Kidney (tissue), 14 donors: ENCODE measurements around the gene COL11A2. TPM values are rescaled to one million over a fixed set of nuclear protein-coding genes. Genes with fewer than 3 reads are reported as not detected.
A peak's percentile ranks its signal among the peaks of the same experiment; 100 is the strongest.

Source experiments
- DNase-seq, 5 donors: peaks; one replicate each; pipeline ENCODE4 v3.0.0-alpha.2; 2013 to 2020
- FAIRE-seq: peaks from 2 replicates; lab custom pipeline; 2012; peaks lifted over from hg19 to GRCh38; lab: Jason Lieb, UNC
- H3K27ac ChIP-seq, 2 donors: one replicate each; pipeline ENCODE4 v1.7.0; 2013; ENCODE audit warnings: low read depth in 2 of 2, low read length in 2 of 2, inconsistent platforms in 1 of 2
- H3K27me3 ChIP-seq: one replicate; pipeline ENCODE4 v1.7.1; 2013; ENCODE audit warnings: low read length, inconsistent platforms; ENCODE audit not compliant: control insufficient read depth, insufficient read depth
- H3K36me3 ChIP-seq, 3 donors: one replicate each; pipeline versions ENCODE4 v1.7.0 to v1.7.1; 2013; ENCODE audit warnings: low read length in 3 of 3, control low read depth in 1 of 3, inconsistent platforms in 1 of 3; ENCODE audit not compliant: insufficient read depth in 3 of 3, control insufficient read depth in 2 of 3
- H3K4me1 ChIP-seq, 3 donors: one replicate each; pipeline versions ENCODE4 v1.7.0 to v1.7.1; 2013; ENCODE audit warnings: low read length in 3 of 3, inconsistent platforms in 1 of 3, low read depth in 1 of 3; ENCODE audit not compliant: control insufficient read depth in 2 of 3, insufficient read depth in 2 of 3
- H3K4me3 ChIP-seq, 3 donors: one replicate each; pipeline versions ENCODE4 v1.7.0 to v1.8.1; 2013; ENCODE audit warnings: low read length in 3 of 3, control low read depth in 1 of 3, inconsistent platforms in 1 of 3
- H3K9ac ChIP-seq, 3 donors: one replicate each; pipeline versions ENCODE4 v1.7.0 to v1.7.1; 2013; ENCODE audit warnings: low read length in 3 of 3, control low read depth in 1 of 3, inconsistent platforms in 1 of 3
- H3K9me3 ChIP-seq, 3 donors: one replicate each; pipeline versions ENCODE4 v1.7.0 to v1.7.1; 2013; ENCODE audit warnings: low read length in 3 of 3, control low read depth in 1 of 3, inconsistent platforms in 1 of 3; ENCODE audit not compliant: control insufficient read depth in 2 of 3, insufficient read depth in 1 of 3
- intact Hi-C: fragments of 100-400 bp; cut with DNase I; formaldehyde crosslinking; loops from one replicate; pipeline ENCODE4 v1.11.1; 2022
- polyA plus RNA-seq: library from polyadenylated mRNA; stranded (reverse); fragments of 350-450 nt; fragmentation: Illumina TruSeq; extraction: RNeasy Lipid Tissue Mini Kit (QIAGEN cat#74804); gene quantifications from one replicate; pipeline ENCODE4 v1.2.3, GENCODE V29; 2014; ENCODE audit warnings: low read depth, low replicate concordance; ENCODE audit not compliant: insufficient read depth
- total RNA-seq: library from RNA; stranded (reverse); fragmentation: NEBNext Ultra II Directional; extraction: Animal tissue kit (Norgen Biotek cat#: 25700); gene quantifications from one replicate; pipeline ENCODE4 v1.2.1, GENCODE V29; 2021
- TF ChIP-seq, protein P1 (sequence below): IDR thresholded peaks from 3 replicates; pipeline ENCODE4 v1.5.1; 2012; ENCODE audit warnings: mild to moderate bottlenecking, moderate library complexity, borderline replicate concordance; ENCODE audit not compliant: insufficient read depth; ENCODE audit errors: extremely low read depth
- donor health status: control.
- donor health status: control.
- donor health status: control.
- donor health status: control.
- donor health status: control.
- donor health status: DM: yes; HTN: yes; CAD: no.
- donor health status: Normal renal cell carcinoma (clear cell type).

COL11A2 gene
- total and polyA plus RNA-seq, 2 donors from 2014 or later, result 0.85 to 2.3 TPM

GRCh38 chr6:33183071-33183683, 9.1 kb downstream of the COL11A2 start:
- no peak overlapping the region for H3K4me3 ChIP-seq
- DNase-seq (no peak), FAIRE-seq (no peak)
- H3K9ac ChIP-seq, result no peak overlapping the region
- no peaks in the 10 kb centered on the region for H3K27me3 ChIP-seq
- H3K4me1 ChIP-seq, result no peaks in the 10 kb centered on the region
- TF ChIP-seq, protein P1, sequence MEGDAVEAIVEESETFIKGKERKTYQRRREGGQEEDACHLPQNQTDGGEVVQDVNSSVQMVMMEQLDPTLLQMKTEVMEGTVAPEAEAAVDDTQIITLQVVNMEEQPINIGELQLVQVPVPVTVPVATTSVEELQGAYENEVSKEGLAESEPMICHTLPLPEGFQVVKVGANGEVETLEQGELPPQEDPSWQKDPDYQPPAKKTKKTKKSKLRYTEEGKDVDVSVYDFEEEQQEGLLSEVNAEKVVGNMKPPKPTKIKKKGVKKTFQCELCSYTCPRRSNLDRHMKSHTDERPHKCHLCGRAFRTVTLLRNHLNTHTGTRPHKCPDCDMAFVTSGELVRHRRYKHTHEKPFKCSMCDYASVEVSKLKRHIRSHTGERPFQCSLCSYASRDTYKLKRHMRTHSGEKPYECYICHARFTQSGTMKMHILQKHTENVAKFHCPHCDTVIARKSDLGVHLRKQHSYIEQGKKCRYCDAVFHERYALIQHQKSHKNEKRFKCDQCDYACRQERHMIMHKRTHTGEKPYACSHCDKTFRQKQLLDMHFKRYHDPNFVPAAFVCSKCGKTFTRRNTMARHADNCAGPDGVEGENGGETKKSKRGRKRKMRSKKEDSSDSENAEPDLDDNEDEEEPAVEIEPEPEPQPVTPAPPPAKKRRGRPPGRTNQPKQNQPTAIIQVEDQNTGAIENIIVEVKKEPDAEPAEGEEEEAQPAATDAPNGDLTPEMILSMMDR, result no peak
- H3K36me3 ChIP-seq, result no peaks in the 10 kb centered on the region
- intact Hi-C loops, result no loop called here
- peak overlapping the region; percentile 18 to 23 for H3K27ac ChIP-seq
- no peaks in the 10 kb centered on the region for H3K9me3 ChIP-seq

DNA sequence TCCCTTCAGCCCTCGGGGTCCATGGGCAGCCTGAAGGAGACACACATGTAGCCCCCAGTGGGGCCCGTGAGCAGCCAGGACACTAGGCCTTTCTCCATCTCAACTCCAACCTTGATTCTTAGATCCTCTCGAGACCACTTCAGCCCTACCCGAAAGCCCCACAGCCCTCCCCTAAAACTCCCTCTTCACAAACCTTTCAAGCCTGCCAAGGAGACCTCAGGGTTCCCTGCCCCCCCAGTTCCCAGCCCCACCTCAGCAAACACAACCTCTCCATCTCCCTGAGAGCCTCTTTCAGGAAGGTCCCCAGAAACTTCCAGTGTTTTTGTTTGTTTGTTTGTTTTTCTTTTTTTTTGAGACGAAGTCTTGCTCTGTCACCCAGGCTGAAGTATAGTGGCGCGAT, 11.1 kb downstream of the COL11A2 start:
- H3K27me3 ChIP-seq, result no peaks in the 10 kb centered on the region
- H3K4me3 ChIP-seq, result no peak overlapping the region
- DNase-seq (peak in 1 of 5 donors; percentile 31), FAIRE-seq (no peak)
- H3K9ac ChIP-seq, result no peak overlapping the region
- H3K36me3 ChIP-seq, result no peaks in the 10 kb centered on the region
- no peaks in the 10 kb centered on the region for H3K9me3 ChIP-seq
- H3K4me1 ChIP-seq, result no peaks in the 10 kb centered on the region
- TF ChIP-seq, protein P1, result no peak
- no peak overlapping the region for H3K27ac ChIP-seq
- intact Hi-C loops, result no loop called here

- H3K4me3 ChIP-seq, result no peak overlapping the region
- H3K9me3 ChIP-seq, result no peaks in the 10 kb centered on the region
- no peak for FAIRE-seq
- H3K9ac ChIP-seq, result no peak overlapping the region
- no peak overlapping the region for H3K27ac ChIP-seq
- DNase-seq, result no peak
- intact Hi-C loops, result no loop called here
- TF ChIP-seq, protein P1, result no peak
- no peaks in the 10 kb centered on the region for H3K27me3 ChIP-seq
- H3K36me3 ChIP-seq, result no peaks in the 10 kb centered on the region
- no peaks in the 10 kb centered on the region for H3K4me1 ChIP-seq
Measured at GRCh38 chr6:33178755-33179475, 13.4 kb downstream of the COL11A2 start.
